Ovary (tissue), 3 donors: ENCODE measurements around the gene VARS2.

Experiments
- EP300 ChIP-seq: sonication (generic); formaldehyde crosslinking; IDR thresholded peaks from one replicate; pipeline ENCODE4 v1.6.1; 2017; ENCODE audit warnings: antibody characterized with exemption
- POLR2A ChIP-seq: fragments of 450-650 bp; IDR thresholded peaks from one replicate; pipeline ENCODE4 v1.6.1; 2017; ENCODE audit warnings: antibody characterized with exemption, mild to moderate bottlenecking, moderate library complexity
- TF ChIP-seq, protein P1 (sequence below), 3 donors: fragments of 450-650 bp in 2 of 3; fragments of 200-600 bp in 1 of 3; IDR thresholded peaks; one replicate each; pipeline versions ENCODE4 v1.5.1 to v1.8.0; 2016 to 2022; ENCODE audit warnings: antibody characterized with exemption in 3 of 3, mild to moderate bottlenecking in 1 of 3
- donor health status: DM: no; HTN: no; CAD: no.

DNA sequence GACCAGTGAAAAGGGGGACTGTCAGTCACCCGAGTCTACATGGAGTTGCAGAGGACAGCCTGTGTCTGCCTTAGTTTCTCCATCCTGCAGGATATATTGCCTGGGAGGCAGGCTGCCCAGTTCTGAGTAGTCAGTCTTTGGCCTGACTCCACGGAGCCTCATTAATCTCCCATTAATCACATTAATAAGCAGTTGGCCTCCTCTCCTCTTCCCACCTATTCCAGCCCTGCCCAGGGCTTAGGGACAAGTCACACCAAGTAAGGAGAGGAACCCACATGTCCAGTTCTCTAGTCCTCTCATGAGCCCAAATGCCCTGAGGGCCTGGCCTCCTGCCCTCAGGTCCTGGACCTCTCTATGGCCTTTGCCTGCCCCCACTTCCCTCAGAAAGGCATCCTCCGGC is 25.4 kb downstream of the VARS2 start:
- TF ChIP-seq POLR2A, result no peak
- TF ChIP-seq, protein P1, sequence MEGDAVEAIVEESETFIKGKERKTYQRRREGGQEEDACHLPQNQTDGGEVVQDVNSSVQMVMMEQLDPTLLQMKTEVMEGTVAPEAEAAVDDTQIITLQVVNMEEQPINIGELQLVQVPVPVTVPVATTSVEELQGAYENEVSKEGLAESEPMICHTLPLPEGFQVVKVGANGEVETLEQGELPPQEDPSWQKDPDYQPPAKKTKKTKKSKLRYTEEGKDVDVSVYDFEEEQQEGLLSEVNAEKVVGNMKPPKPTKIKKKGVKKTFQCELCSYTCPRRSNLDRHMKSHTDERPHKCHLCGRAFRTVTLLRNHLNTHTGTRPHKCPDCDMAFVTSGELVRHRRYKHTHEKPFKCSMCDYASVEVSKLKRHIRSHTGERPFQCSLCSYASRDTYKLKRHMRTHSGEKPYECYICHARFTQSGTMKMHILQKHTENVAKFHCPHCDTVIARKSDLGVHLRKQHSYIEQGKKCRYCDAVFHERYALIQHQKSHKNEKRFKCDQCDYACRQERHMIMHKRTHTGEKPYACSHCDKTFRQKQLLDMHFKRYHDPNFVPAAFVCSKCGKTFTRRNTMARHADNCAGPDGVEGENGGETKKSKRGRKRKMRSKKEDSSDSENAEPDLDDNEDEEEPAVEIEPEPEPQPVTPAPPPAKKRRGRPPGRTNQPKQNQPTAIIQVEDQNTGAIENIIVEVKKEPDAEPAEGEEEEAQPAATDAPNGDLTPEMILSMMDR (IDR thresholded peaks at IDR 0.05), result no peak
- no peak for TF ChIP-seq EP300
